OCI-LY3 (cell line): Measurements from ENCODE around the gene PRRG2.

Experiments
- H2AFZ ChIP-seq: fragments of 200-600, 300-600 bp; shearing (Covaris generic); 2 replicates; pipeline ENCODE4 v1.6.0; 2014; ENCODE audit warnings: antibody characterized with exemption, low read depth, low read length
- H3K27ac ChIP-seq: fragments of 200-600, 300-600 bp; sonication (generic); 2 replicates; pipeline ENCODE4 v1.5.1; 2014; ENCODE audit warnings: mild to moderate bottlenecking, low read length, moderate library complexity, mixed read lengths
- H3K27me3 ChIP-seq: fragments of 200-600, 300-600 bp; sonication (generic); 2 replicates; pipeline ENCODE4 v1.6.1; 2014; ENCODE audit warnings: low read depth, low read length, mixed read lengths
- H3K36me3 ChIP-seq: fragments of 200-600, 300-600 bp; sonication (generic); replicated peaks from 2 replicates; pipeline ENCODE3; 2014; ENCODE audit warnings: low read depth, low read length, mixed read lengths
- H3K4me1 ChIP-seq: fragments of 300-600, 200-600 bp; sonication (generic); 2 replicates; pipeline ENCODE4 v1.6.1; 2014; ENCODE audit warnings: low read length, mixed read lengths
- H3K4me2 ChIP-seq: fragments of 200-600, 300-600 bp; sonication (generic); 2 replicates; pipeline ENCODE4 v1.6.1; 2014; ENCODE audit warnings: low read length, mixed read lengths
- H3K4me3 ChIP-seq: fragments of 300-600, 200-600 bp; sonication (generic); 2 replicates; pipeline ENCODE4 v1.5.1; 2014; ENCODE audit warnings: antibody characterized with exemption, mild to moderate bottlenecking, low read length, moderate library complexity
- H3K79me2 ChIP-seq: fragments of 300-600, 200-600 bp; shearing (Covaris generic); 2 replicates; pipeline ENCODE4 v1.6.1; 2014; ENCODE audit warnings: mild to moderate bottlenecking, low read length, mixed read lengths
- H3K9ac ChIP-seq: fragments of 300-600, 200-600 bp; shearing (Covaris generic); 2 replicates; pipeline ENCODE4 v1.6.0; 2014; ENCODE audit warnings: mild to moderate bottlenecking, low read length, moderate library complexity
- H3K9me3 ChIP-seq: fragments of 200-600, 300-600 bp; shearing (Covaris generic); 2 replicates; pipeline ENCODE4 v1.6.1; 2014; ENCODE audit warnings: low read length, mixed read lengths; ENCODE audit not compliant: insufficient read depth
- H4K20me1 ChIP-seq: fragments of 200-600, 300-600 bp; sonication (generic); 2 replicates; pipeline ENCODE4 v1.6.1; 2016; ENCODE audit warnings: low read length, mixed read lengths; ENCODE audit not compliant: insufficient read depth
- CTCF ChIP-seq: fragments of 200-600, 300-600 bp; sonication (generic); IDR thresholded peaks from 2 replicates; pipeline ENCODE4 v1.5.1; 2014; ENCODE audit warnings: antibody characterized with exemption, low read length, low read depth
- EZH2phosphoT487 ChIP-seq: fragments of 200-600 bp; shearing (Covaris generic); IDR thresholded peaks from 2 replicates; pipeline ENCODE4 v1.6.1; 2018; ENCODE audit warnings: antibody characterized with exemption, mixed run types, low read depth

PRRG2 gene

DNA sequence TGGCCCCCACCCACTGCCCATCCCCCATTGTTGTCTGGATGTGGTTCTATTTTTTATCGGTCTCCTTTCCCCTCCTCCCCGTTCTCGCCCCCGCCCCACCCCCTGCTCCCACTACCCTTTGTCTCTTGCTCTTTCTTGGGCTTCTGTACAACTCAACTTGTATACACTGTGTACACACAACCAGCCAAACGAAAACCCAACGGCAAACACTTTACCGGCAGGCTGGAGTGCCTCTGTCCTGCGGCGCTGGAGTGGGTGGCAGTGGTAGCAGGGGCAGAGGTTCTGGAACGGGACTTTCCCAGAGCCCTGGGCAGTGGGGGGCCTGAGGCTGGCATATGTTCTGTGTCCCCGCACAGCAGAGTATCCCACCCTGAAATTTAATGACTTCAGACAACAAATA lies 45.1 kb downstream of the PRRG2 start:
- TF ChIP-seq CTCF (no peak), EZH2phosphoT487 (no peak)

GRCh38 chr19:49629659-49630058 lies 48.5 kb downstream of the PRRG2 start:
- Histone ChIP-seq H2AFZ (no peak overlapping the region), H3K9ac (no peak overlapping the region), H3K4me3 (no peak overlapping the region), H3K4me2 (no peak overlapping the region), H3K4me1 (no peaks in the 10 kb centered on the region), H3K27ac (no peak overlapping the region), H4K20me1 (no peaks in the 10 kb centered on the region), H3K27me3 (no peaks in the 10 kb centered on the region), H3K79me2 (no peaks in the 10 kb centered on the region), H3K9me3 (no peaks in the 10 kb centered on the region), H3K36me3 (peaks cover 24% of the 10 kb centered on the region)
- no peak for TF ChIP-seq EZH2phosphoT487

More for the DNA sequence above, 45.1 kb downstream of the PRRG2 start:
- Histone ChIP-seq H3K4me3 (no peak overlapping the region), H3K36me3 (peaks cover 34% of the 10 kb centered on the region), H3K27me3 (no peaks in the 10 kb centered on the region), H3K4me1 (no peaks in the 10 kb centered on the region), H3K79me2 (no peaks in the 10 kb centered on the region; the same call in 1 of the 2 replicates), H3K9ac (no peak overlapping the region), H3K27ac (no peak overlapping the region), H4K20me1 (no peaks in the 10 kb centered on the region), H3K9me3 (no peaks in the 10 kb centered on the region), H3K4me2 (no peak overlapping the region), H2AFZ (no peak overlapping the region)

DNA sequence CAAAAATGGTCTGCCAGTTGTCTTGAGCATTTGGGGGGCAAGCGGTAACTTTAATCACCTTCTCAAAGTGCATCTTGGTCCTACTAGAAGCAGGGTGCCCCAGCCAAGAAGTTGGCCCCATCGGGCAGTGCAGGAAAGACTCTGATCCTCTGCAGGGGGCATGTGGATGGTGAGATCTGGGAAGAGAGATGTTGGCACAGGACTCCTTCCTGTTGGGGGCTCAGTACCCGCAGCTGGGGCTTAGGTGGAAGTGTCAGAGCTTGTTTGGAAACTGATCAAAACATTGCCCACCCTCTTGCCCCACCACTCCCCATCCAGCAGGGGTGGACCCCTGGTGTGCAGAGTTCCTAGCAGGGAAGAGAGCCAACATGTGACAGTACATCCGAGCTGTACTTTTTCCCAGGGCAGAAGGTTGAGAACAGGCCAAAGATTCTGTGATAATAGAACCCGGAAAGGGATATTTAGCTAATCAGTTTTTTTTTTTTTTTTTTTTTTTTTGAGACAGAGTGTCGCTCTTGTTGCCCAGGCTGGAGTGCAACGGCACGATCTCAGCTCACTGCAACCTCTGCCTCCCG lies 50.0 kb downstream of the PRRG2 start:
- no peaks in the 10 kb centered on the region for H4K20me1 ChIP-seq
- no peak for TF ChIP-seq EZH2phosphoT487
- no peak for TF ChIP-seq CTCF
- H3K27ac ChIP-seq = no peak overlapping the region
- no peak overlapping the region for H3K4me3 ChIP-seq
- no peaks in the 10 kb centered on the region for H3K27me3 ChIP-seq
- H3K9me3 ChIP-seq = no peaks in the 10 kb centered on the region
- H3K79me2 ChIP-seq = no peaks in the 10 kb centered on the region
- no peak overlapping the region for H3K4me2 ChIP-seq
- H3K36me3 ChIP-seq = peaks cover 19% of the 10 kb centered on the region
- no peak overlapping the region for H3K9ac ChIP-seq
- no peaks in the 10 kb centered on the region for H3K4me1 ChIP-seq
- no peak overlapping the region for H2AFZ ChIP-seq

- Histone ChIP-seq H3K4me3 (no peak overlapping the region), H3K27ac (no peak overlapping the region), H3K4me2 (no peak overlapping the region), H3K9ac (no peak overlapping the region), H4K20me1 (no peaks in the 10 kb centered on the region), H2AFZ (no peak overlapping the region), H3K4me1 (no peaks in the 10 kb centered on the region), H3K9me3 (no peaks in the 10 kb centered on the region), H3K27me3 (no peaks in the 10 kb centered on the region), H3K79me2 (no peaks in the 10 kb centered on the region), H3K36me3 (peaks cover 14% of the 10 kb centered on the region)
- TF ChIP-seq EZH2phosphoT487 (no peak), CTCF (no peak)
These were observed 50.6 kb downstream of the PRRG2 start for GRCh38 chr19:49631610-49632192.
